NCI-H345 treated with DMSO at 0.1 percent for 48 hours (cell line): ENCODE results near the gene ZHX3.

Experiments used
- DNase-seq: peaks from one replicate; lab custom pipeline; 2025; ENCODE audit not compliant: unreplicated experiment; lab: John Stamatoyannopoulos, UW

The ZHX3 gene

DNA sequence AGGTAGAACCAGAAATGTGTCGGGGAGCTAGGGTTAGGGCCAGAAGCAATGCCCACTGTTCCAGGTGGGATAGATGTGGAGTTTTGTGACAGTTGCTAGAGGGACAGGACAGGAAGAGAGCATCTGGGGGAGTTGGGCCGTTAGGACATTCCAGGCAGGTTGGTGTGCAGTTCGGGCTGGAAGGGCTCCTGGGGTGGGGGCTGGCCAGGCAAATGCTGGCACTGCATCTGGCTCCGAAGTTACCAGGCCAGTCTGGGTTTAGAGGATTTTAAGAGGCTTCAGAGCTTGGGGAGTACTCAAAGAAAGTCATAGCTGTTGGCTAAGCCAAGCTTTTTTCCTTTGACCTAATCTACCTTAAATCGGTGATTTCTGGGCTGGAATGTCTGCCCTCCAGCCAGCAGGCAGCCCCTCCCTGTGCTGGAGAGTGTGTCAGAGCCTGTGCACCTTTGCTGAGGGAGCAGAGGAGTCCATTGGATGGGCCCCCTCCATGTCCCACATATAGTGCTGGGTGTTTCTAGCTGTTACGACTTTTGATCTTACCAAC is 159.4 kb downstream of the ZHX3 start:
- DNase-seq = no peak

DNA sequence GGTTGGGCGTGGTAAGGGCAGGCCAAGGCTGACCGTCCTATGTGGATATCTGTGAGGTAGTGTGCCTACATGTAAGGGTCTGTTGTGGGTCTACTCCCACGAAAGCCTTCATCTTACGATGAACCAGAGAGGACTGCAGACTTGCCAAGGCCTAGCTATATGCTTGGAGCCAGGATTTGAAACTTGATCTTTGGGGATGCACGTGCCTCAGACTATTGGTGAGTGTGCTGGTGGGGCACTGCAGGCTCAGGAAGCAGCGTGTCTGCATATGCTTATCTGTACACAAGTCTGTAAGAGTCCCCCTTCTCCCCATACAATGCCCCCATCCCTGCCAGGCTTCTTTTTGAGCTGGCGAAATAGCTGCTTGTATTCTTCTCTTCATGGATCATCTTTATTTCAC is 162.3 kb downstream of the ZHX3 start:
- no peak for DNase-seq

DNA sequence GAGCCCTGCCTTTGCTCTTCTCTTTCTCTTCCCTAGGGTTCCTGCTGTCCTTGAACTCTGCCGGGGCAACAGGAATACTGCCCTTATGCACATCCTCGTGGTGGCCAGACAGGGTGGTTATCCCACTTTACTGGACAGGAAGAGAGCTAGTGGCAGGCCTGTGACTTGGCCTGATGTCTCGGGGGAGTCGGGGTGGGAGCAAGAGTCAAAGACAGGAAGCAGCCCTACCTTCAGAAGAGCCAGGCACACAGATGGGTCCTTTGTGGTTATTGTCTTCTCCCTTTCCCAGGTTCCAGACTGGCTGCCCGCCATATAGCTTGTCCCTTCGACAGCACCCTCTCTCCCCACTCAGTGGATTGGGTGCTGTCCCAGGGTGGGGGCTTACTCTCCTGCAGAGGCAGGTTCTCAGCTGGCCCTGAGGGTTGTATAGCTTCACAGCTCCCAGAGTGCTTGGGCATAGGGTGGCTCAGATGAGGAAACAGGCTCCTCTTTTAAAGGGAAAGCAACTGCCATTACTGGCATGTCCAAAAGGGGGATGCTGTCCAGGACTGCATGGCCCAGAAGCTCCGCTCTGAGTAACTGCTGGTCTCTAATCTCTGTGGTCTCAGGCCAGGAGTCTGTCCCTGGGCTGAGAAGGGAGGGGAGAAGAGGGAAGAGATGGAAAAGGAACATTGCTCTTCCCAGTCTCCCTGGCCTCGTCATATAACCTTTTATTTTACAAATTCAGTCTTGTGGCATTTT is 162.9 kb downstream of the ZHX3 start:
- no peak for DNase-seq

DNA sequence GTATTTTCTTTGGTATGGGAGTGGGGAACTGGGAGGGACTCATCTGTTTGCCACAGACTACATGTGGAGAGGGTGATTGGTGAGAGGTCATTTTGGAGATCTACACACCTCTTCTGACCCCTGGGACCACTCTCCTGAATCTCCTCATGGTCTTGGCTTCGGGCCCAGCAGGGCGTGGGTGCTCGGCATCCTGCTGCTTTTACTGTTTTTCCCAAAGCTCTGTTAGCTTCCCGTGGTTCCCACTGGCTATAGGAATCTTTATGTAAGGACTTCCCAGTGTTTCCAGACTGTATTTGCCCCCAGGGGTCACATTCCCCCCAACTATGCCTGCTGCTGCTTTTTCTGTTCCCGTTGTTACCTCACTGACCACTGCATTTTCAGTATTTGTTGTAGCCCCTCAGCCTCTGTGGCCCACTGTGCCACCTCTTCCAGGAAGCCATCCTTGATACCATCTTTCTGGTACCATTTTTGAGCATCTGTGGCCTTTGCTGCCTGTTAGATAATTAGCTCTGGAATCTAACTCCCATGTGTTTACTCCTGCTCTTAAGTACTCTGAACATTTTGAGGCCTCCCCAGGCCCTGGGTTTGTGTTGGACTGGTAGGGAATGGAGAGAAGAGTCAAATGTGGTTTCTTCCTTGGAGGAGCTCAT is 165.3 kb downstream of the ZHX3 start:
- no peak for DNase-seq

DNA sequence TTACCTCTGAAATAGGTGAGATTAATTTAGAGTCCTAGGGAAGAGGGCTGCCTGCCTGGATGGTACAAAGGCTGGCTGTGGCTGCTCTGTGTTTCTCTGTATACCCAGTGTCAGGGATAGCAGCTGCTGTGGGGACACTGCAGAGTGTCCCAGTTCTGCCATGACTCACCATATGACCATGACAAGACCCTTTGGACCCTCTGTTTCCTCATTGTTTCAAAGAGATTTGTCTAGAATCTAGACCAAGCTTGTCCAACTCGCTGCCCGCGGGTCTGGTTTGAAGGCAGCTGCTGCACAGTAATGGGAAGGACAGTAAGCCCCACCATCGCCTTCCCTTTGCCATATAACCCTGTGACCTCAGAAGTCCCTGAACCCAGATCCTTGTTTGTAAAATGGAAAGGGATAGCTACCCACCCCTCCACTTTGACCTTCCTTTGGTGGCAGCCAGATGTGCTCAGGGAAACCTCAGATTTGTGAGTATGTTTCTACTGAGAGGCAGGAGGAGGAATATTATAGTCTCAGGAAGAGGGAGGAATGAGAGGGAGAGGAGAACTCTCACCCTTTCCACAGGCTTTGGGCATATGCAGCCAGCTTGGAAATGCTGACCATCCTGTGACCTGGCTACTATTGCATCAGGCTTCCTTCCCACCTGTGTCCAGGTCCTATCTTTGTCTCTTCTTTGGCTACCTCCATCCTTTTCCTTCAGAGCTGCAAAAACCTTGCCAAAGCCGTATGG is 166.2 kb downstream of the ZHX3 start:
- DNase-seq = no peak

DNA sequence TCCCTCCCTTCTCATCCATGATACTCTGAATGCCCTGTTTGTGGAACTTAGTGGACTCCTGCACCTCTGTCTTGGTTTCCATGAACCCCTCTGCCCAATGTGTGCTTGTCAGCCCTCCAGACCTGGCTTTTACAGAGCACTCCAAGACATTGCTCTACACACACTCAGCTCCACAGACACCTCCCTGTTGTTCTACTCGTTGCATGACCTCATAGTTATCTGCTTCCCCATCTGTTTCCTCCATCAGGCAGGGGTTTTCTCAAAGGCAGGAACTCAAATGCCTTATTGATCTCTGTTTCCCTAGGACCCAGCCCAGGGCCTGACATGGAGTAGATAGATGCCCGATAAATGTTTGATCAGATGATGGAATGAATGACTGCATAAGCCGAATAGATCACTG is 166.9 kb downstream of the ZHX3 start:
- no peak for DNase-seq

DNA sequence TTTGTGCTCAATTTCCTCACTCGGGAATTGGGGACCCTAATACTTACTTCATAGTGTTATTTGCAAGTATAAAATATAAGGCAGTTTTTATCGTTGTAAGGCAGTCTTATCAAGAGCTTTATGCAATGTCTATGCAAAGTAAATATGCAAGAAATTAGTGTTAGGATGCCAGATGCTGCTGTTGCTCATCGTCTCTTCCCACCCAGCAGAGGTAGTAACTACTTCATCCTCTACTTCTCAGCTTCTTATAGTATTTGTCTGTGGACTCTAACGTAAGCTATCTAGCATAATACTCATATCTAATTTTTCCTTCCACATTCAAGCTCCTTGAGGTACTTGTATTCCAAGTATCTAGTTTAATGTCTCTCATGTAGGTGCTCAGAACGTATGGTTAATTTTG is 168.6 kb downstream of the ZHX3 start:
- DNase-seq = no peak

DNA sequence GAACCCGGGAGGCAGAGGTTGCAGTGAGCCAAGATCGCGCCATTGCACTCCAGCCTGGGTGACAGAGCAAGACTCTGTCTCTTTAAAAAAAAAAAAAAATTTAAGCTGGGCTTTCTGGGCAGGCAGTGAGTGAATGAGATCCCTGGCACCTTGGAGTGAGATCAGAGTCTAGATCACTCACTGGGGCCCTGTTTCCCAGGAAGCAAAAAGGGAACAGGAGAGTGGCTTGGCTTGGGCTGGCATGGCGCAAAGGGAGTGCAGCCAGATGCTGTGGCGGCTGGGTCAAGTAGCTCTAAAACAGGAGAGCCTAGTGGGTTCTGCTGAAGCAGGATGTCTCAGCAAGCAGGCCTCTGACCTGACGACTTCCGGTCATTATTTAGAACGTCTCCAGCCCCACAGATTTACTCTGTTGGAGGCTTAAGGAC is 169.8 kb downstream of the ZHX3 start:
- DNase-seq = no peak

DNA sequence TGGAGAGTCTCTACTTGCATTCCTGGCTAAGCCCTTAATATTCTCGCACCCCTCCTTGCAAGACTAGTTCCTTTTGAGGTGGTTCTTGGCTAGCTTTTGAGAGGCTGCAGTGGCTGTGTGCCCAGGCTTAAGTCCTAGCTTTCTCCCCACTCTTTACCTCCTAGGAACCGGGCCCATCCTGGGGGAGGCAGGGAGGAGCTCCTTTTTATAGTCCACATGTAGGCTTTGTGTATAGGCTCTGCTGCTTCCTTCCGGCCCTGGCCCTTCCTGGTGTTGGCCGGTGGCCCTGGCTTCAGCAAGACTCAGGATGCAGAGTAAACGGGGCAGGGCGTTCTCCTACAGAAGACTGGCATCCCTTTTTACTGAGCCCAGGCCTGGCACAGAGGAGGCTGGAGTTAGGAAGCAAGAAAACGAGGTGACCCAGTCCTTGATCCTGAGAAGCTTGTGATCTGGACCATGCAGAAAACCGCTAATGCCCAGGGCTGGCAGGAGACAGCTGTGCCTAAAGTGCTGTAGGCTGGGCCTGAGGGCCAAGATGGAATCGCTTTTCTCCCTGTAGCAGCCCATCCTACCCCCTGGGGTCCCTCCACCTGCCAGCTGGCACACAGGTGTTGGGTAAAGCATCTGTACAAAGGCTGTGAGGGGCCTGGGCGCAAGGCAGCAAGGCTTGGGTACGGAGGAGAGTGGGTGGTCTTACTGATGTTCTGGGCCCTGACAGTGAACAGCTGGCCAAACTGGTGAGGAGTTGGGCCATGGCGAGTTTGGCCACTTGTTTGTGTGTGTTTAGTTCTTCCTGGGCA is 171.5 kb downstream of the ZHX3 start:
- DNase-seq = peak; percentile 8

DNA sequence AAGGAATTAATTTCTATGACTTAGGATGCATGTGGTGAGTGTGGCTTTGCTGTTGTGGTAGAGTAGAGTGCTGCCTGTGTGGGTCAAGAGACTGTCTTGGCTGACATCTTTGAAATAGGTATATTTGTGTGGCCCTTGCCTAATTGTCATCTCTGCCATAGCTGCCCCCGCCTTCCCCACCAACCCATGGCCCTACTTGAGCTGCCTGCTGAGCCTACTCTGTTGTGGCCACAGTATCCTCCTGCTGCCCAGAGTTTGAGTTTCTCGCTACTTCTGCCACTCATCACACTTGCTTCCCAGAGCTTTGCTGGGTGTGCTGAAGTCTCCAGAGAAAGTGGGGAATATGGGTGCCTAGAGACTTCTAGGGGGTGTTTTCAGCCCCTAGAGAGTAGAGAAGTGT is 172.2 kb downstream of the ZHX3 start:
- no peak for DNase-seq

DNA sequence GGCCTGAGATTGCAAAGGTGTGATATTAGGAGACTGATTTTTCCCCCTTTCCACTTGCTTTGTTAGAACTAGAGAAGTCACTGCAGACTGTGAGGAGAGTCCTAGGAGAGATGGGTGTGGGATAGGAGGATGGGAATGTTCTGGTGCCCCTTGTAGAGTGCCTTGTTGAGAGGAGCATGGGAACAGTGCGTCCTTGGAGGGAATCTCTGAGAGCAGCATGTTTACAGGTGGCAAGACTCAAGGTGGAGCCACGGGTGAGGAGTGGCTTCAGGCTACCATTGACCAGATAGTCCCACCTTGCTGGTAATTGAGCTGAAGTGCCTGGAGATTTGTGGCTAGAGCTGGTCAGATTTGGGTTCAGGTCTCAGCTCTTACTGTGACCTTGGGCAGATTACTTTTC is 174.2 kb downstream of the ZHX3 start:
- DNase-seq = no peak

DNA sequence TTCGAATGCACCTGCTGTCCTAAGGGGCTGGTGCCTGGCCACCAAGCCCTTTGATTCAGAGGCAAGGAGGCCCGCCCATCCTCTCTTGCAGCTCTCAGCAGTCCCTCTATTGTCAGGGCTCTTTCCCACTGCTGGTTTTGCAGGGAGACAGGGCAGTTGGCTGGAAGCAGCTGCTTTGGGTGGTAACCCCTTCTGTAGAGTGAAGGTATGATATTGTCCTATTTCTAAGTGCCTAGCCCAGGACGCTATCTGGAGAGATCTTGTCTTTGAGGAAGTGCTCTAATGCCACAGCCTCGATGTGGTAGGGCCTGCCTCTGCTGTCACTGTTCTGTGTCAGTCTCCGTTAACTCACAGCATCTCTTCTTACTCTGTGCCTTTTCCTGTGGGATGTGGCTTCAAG is 174.6 kb downstream of the ZHX3 start:
- DNase-seq = no peak

DNA sequence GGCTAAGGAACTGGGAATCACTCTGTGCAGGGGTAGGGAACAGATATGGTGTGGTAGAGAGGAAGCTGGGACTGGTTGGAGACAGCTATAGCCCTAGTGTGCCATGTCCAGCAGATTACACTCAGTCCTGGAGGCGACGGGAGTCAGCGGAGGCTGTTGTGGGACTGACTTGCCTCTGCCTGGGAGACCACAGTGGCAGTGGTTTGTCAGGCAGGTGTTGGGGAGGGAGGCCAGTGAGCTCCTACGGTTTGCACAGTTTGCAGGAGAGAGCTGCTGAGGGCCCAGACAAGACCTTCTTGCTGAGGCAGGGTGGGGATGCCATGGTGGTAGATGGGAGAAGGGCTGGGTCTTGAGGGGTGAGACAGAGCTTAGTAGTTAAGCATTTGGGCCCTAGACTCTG is 175.3 kb downstream of the ZHX3 start:
- DNase-seq = no peak

DNA sequence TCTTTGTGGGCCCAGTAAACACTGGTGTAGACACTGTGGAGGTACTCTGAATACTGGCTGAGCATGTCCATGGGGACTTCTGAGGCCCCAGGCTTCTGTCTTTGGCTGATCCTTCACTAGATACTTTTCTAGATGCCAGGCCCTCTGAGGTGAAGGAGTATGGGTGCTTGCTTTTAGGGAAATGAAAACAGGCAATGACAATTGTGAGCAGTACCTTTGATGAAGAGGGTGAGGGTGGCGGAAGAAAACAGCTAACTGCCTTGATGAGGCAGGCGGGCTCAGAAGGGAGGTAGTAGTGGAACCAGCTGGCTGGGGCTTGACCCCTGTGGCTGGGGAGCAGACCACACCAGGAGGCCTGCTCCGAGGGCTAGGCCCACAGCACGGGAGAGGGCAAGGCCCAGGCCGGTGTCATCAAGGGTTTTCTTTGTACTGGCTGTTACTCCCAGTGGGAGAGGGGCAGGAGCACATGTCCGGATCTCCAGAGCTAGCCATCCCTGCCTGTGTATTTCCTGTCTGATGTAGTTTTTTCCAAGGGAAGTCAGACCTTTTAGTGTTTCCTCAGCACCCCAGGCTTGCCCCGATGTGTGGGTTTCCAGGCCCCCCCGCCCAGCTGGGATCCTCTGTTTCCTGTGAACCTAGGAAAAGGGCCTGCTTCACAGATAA is 176.2 kb downstream of the ZHX3 start:
- no peak for DNase-seq

DNA sequence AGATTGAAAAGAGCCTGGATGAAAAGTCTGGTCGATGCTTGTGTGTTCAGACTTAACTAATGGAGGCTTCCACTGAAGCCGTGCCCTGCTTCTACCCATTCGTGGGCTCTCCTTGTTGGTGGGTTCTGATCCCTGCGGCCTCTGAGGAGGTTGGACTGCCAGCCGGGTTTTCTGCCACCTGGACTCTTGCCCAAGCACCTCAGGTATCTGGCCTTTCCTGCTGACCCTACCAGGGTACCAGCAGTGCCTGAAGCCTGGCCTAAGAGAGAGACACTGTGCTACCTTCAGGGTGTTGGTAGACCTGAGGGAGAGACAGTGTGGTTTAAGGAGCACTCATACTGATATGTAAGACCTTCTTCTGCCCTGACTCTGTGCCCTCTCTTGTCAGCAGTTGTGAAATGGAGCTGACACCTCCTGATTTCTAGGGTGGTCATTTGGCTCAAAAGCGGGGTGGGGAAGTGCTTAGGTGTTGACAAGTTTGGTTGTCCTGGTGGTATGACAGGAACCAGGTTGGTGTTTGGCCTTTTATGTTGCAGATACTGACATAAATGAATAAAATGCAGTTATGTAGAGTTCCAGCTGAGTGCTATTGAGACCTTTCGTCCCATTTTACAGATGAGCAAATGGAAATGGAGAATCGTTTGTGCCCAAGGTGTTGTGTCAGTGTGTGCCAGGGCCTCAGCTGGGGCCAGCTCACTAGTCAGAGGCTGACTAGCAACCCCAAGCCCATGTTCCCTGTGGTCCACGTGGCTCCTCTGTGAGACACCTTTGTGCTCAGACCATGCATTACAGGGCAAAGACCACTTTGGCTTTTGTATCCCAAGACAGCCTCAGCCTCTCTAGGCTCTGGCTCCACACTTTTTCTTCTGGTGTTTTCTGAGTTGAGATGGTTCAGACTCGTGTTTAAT is 177.1 kb downstream of the ZHX3 start:
- no peak for DNase-seq

DNA sequence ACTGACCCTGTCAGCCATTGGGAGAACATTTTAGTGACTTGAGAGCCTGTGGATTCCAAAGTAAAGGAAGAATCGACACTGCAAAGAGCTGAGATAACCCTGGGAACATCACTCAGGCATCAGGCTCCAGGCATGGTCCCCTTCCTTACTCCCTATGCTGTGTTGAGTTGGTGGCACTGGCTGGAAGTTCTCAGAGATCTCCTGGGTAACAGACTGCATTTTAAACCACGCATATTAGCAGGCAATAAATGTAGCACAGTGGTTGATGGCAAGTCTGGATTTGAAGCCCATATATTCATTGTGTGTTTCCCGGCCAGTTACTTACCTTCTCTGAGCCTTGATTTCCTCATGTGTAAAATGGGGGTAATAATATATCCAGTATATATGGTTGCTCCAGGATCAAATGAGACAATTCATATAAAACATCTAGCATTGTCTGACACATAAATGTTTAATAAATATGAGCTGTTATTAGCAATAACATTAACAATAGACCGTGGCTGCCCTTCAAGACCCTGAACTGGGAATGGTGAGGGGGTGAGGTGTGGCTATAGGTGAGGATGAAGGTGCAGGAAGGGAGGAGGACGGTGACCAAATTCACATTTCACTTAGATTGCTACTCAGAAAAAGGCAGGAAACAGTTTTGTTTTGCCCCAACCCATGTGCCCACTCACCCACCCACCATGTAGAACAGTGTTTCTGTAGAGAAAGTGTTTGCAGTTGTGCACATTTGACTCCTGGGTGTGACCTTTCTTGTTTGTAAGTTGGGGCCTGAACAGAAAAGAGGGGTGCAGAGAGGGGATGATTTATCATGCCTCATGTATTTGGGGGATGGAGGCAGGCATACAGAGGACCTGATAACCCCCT is 178.1 kb downstream of the ZHX3 start:
- no peak for DNase-seq

DNA sequence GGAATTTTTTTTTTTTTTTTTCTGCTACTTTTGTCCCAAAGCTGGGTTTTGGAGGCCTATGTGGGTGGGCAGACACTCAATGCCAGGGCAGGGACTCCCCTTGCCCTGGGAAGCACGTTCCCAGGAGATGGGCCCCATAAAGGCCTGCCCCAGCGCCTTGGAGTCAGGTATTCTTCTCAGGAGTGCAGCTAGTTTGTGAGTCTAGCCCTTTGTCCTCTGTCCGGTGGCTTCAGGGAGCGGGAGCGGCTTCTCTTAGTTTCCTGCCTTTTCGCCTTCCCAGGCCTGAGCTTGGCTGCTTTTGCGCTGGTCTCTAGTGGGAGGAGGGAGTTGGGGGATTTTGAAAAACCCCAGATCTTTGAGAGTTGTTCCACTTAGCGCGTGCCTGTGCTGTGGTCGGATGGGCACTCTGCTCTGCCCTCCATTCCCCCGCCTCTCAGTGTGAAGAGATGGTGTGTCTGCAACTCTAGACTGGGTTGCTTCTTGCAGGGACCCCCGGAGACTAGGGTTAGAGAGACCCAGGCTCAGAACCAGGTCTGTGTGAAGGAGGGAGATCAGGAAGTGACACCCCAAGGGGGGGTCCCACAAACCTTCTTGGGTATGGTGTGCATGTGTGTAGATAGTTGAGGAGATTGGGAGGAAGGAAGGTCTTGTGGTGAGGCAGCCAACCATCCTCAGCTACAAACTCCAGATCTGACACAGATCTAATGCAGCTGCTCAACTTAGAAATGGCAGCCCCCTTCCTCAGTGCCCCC is 178.9 kb downstream of the ZHX3 start:
- DNase-seq = no peak
